HG02981 (cell line): ENCODE results near the gene EPX.

Source experiments
- ATAC-seq: cut with Tn5 transposase; IDR thresholded peaks from one replicate; pipeline ENCODE4 v1.9.1; 2021; ENCODE audit warnings: mild to moderate bottlenecking, moderate library complexity; ENCODE audit not compliant: unreplicated experiment

EPX gene

GRCh38 chr17:58224315-58224714 is 31.8 kb downstream of the EPX start:
- ATAC-seq: no peak

GRCh38 chr17:58227733-58228132 is 35.2 kb downstream of the EPX start:
- no peak for ATAC-seq

GRCh38 chr17:58228679-58229078 is 36.2 kb downstream of the EPX start:
- ATAC-seq: no peak

GRCh38 chr17:58229384-58229783 is 36.9 kb downstream of the EPX start:
- ATAC-seq: no peak

- ATAC-seq: no peak
Observed at GRCh38 chr17:58229881-58230280, 37.4 kb downstream of the EPX start.

- ATAC-seq: no peak
Observed at GRCh38 chr17:58231641-58232040, 39.1 kb downstream of the EPX start.

GRCh38 chr17:58232707-58233156 is 40.2 kb downstream of the EPX start:
- peak; percentile 81 for ATAC-seq

GRCh38 chr17:58233543-58233942 is 41.0 kb downstream of the EPX start:
- peak; percentile 64 for ATAC-seq

GRCh38 chr17:58234512-58234911 is 42.0 kb downstream of the EPX start:
- ATAC-seq: no peak

- ATAC-seq: no peak
Observed at GRCh38 chr17:58235821-58236220, 43.3 kb downstream of the EPX start.

GRCh38 chr17:58236394-58236793 is 43.9 kb downstream of the EPX start:
- no peak for ATAC-seq

GRCh38 chr17:58238147-58238634 is 45.7 kb downstream of the EPX start, which contains the start of gene LPO:
Gene LPO (plus strand): TSS chr17:58238584. CDS start chr17:58242980, 4,396 bp downstream.
- ATAC-seq: no peak

GRCh38 chr17:58239987-58240386 is 47.5 kb downstream of the EPX start:
- no peak for ATAC-seq

GRCh38 chr17:58242171-58242784 is 49.8 kb downstream of the EPX start:
- ATAC-seq: no peak

GRCh38 chr17:58244963-58245362 is 52.4 kb downstream of the EPX start:
- no peak for ATAC-seq

GRCh38 chr17:58245428-58246103 is 53.0 kb downstream of the EPX start:
- no peak for ATAC-seq

- no peak for ATAC-seq
Observed at GRCh38 chr17:58246104-58246740, 53.7 kb downstream of the EPX start.

- ATAC-seq: no peak
Observed at GRCh38 chr17:58246781-58247180, 54.3 kb downstream of the EPX start.

GRCh38 chr17:58247511-58248363 is 55.2 kb downstream of the EPX start:
- ATAC-seq: no peak

GRCh38 chr17:58248955-58249269 is 56.4 kb downstream of the EPX start:
- no peak for ATAC-seq
